HepG2 (cell line): ENCODE results near the gene EVI5. TPM values are rescaled to one million over a fixed set of nuclear protein-coding genes. Genes with fewer than 3 reads are reported as not detected.
A peak's percentile ranks its signal among the peaks of the same experiment; 100 is the strongest.

ENCODE experiments used
- AGO2 ChIP-seq: fragments of 200-400 bp; formaldehyde crosslinking; optimal IDR thresholded peaks from 2 replicates; pipeline ENCODE3; 2017; ENCODE audit warnings: mild to moderate bottlenecking, low read depth, low read length, moderate library complexity
- CCDC6 ChIP-seq: sonication (generic); formaldehyde crosslinking; IDR thresholded peaks from 2 replicates; pipeline ENCODE4 v1.8.1; 2022; ENCODE audit warnings: mild to moderate bottlenecking, missing genetic modification reagents, moderate library complexity
- GATAD2A ChIP-seq: IDR thresholded peaks from 2 replicates; pipeline ENCODE4 v1.6.1; 2016
- HDAC2 ChIP-seq: sonication (generic); formaldehyde crosslinking; IDR thresholded peaks from 2 replicates; pipeline ENCODE4 v1.4.0; 2020; ENCODE audit warnings: missing genetic modification reagents
- HNRNPUL1 ChIP-seq: fragments of 200-400 bp; formaldehyde crosslinking; IDR thresholded peaks from 2 replicates; pipeline ENCODE4 v1.6.1; 2017; ENCODE audit warnings: low read depth, mild to moderate bottlenecking, low read length, moderate library complexity
- HOMEZ ChIP-seq: IDR thresholded peaks from 2 replicates; pipeline ENCODE4 v1.6.1; 2016; ENCODE audit warnings: low read depth
- MEF2D ChIP-seq: sonication (generic); formaldehyde crosslinking; IDR thresholded peaks from 2 replicates; pipeline ENCODE4 v1.5.1; 2020; ENCODE audit warnings: mild to moderate bottlenecking, missing genetic modification reagents
- MXD4 ChIP-seq: IDR thresholded peaks from 2 replicates; pipeline ENCODE4 v1.6.1; 2016; ENCODE audit warnings: mild to moderate bottlenecking, missing biosample characterization, missing genetic modification reagents
- MYNN ChIP-seq: sonication (generic); formaldehyde crosslinking; IDR thresholded peaks from 2 replicates; pipeline ENCODE4 v1.4.0; 2020; ENCODE audit warnings: mild to moderate bottlenecking, low read depth, missing genetic modification reagents
- NFE2L1 ChIP-seq: sonication (generic); formaldehyde crosslinking; IDR thresholded peaks from 2 replicates; pipeline ENCODE4 v1.4.0; 2020; ENCODE audit warnings: missing genetic modification reagents, mild to moderate bottlenecking, borderline replicate concordance
- PATZ1 ChIP-seq: sonication (generic); formaldehyde crosslinking; IDR thresholded peaks from 2 replicates; pipeline ENCODE4 v1.4.0; 2020; ENCODE audit warnings: missing genetic modification reagents
- RBM22 ChIP-seq: fragments of 200-400 bp; formaldehyde crosslinking; optimal IDR thresholded peaks from 2 replicates; pipeline ENCODE3; 2017; ENCODE audit warnings: mild to moderate bottlenecking, low read length, moderate library complexity
- RCOR2 ChIP-seq: IDR thresholded peaks from 2 replicates; pipeline ENCODE4 v1.6.1; 2016; ENCODE audit warnings: missing biosample characterization, missing genetic modification reagents
- SIN3B ChIP-seq: fragments of 150-350 bp; IDR thresholded peaks from 2 replicates; pipeline ENCODE4 v1.6.1; 2014; ENCODE audit warnings: low read length
- SKI ChIP-seq: fragments of 450-650 bp; IDR thresholded peaks from one replicate; pipeline ENCODE4 v1.6.1; 2018; ENCODE audit warnings: mild to moderate bottlenecking; ENCODE audit not compliant: partially characterized antibody
- SNRNP70 ChIP-seq: fragments of 200-400 bp; formaldehyde crosslinking; IDR thresholded peaks from 2 replicates; pipeline ENCODE4 v1.6.1; 2017; ENCODE audit warnings: mild to moderate bottlenecking, low read depth, low read length, moderate library complexity
- TAF1 ChIP-seq: sonication (generic); formaldehyde crosslinking; IDR thresholded peaks from 2 replicates; pipeline ENCODE4 v1.4.0; 2020; ENCODE audit warnings: missing genetic modification reagents
- TCF12 ChIP-seq, 2 experiments: fragments of 450-650 bp in 1 of 2; sonication (generic) in 1 of 2; formaldehyde crosslinking in 1 of 2; IDR thresholded peaks; 2 replicates each; pipeline versions ENCODE4 v1.6.1 to v1.8.0; 2017 to 2022; ENCODE audit warnings: antibody characterized with exemption in 1 of 2, mild to moderate bottlenecking in 1 of 2, missing genetic modification reagents in 1 of 2, moderate library complexity in 1 of 2
- TRIM24 ChIP-seq: sonication (generic); formaldehyde crosslinking; IDR thresholded peaks from 2 replicates; pipeline ENCODE4 v1.8.0; 2022; ENCODE audit warnings: mild to moderate bottlenecking, missing genetic modification reagents
- ZNF138 ChIP-seq: sonication (generic); formaldehyde crosslinking; IDR thresholded peaks from 2 replicates; pipeline ENCODE4 v1.5.0; 2020; ENCODE audit warnings: mild to moderate bottlenecking, low read depth, missing genetic modification reagents
- ZNF281 ChIP-seq: sonication (generic); formaldehyde crosslinking; IDR thresholded peaks from 2 replicates; pipeline ENCODE4 v1.4.0; 2020; ENCODE audit warnings: missing genetic modification reagents, borderline replicate concordance
- ZNF331 ChIP-seq: sonication (generic); formaldehyde crosslinking; IDR thresholded peaks from 2 replicates; pipeline ENCODE4 v1.4.0; 2020; ENCODE audit warnings: missing genetic modification reagents
- ZNF605 ChIP-seq: sonication (generic); formaldehyde crosslinking; IDR thresholded peaks from 2 replicates; pipeline ENCODE4 v1.8.0; 2022; ENCODE audit warnings: mild to moderate bottlenecking, missing genetic modification reagents
- ZNF607 ChIP-seq: sonication (generic); formaldehyde crosslinking; IDR thresholded peaks from 2 replicates; pipeline ENCODE4 v1.5.1; 2020; ENCODE audit warnings: missing genetic modification reagents, mild to moderate bottlenecking, borderline replicate concordance
- ZNF619 ChIP-seq: sonication (generic); formaldehyde crosslinking; IDR thresholded peaks from 2 replicates; pipeline ENCODE4 v1.4.0; 2020; ENCODE audit warnings: mild to moderate bottlenecking, missing genetic modification reagents
- ZNF777 ChIP-seq: sonication (generic); formaldehyde crosslinking; IDR thresholded peaks from 2 replicates; pipeline ENCODE4 v1.4.0; 2020; ENCODE audit warnings: missing genetic modification reagents
- polyA plus RNA-seq, 8 experiments: library from polyadenylated mRNA; depleted of rRNA in 3 of 8; stranded (reverse) in 7 of 8; unstranded in 1 of 8; fragments of >200 nt; fragmentation: Illumina TruSeq in 4 of 8; extraction: Trizol in 4 of 8; gene quantifications; 2 replicates each; pipeline versions ENCODE4 v1.2.1 to v1.2.3, GENCODE V29; 2011 to 2016; ENCODE audit warnings: low read depth in 4 of 8, missing spikeins in 1 of 8, mixed read lengths in 1 of 8; ENCODE audit not compliant: insufficient read depth in 1 of 8
- total RNA-seq, 5 experiments: library from RNA; depleted of rRNA; stranded (reverse); fragments of >200 nt; fragmentation: Illumina TruSeq; extraction: Trizol; gene quantifications; 2 replicates each; pipeline ENCODE4 v1.2.3, GENCODE V29; 2016; ENCODE audit warnings: low read depth in 1 of 5

EVI5 gene
- total and polyA plus RNA-seq, 2 of the 13 experiments (the other 11 are each of a cell fraction or from before 2014, with no cell fraction given), result 4.0 to 12.6 TPM

GRCh38 chr1:92505015-92505692 lies 279.8 kb downstream of the EVI5 start (continued):
- TF ChIP-seq TCF12 (IDR thresholded peaks at IDR 0.05), result no peak
- TF ChIP-seq TCF12 (CRISPR knock-in tag; IDR thresholded peaks at IDR 0.05), result no peak
- 0 out of 2 replicates have a peak, but pooled peaks have one; percentile 27 for TF ChIP-seq ZNF605 (CRISPR knock-in tag)
- peak; percentile 80; the same call in 1 of the 2 replicates for TF ChIP-seq ZNF281 (CRISPR knock-in tag)
- TF ChIP-seq MYNN (CRISPR knock-in tag), result no peak
- TF ChIP-seq SKI, result peak; percentile 49
- peak; percentile 80 for TF ChIP-seq HDAC2
- TF ChIP-seq HOMEZ (CRISPR knock-in tag), result peak; percentile 40; the same call in 1 of the 2 replicates
- TF ChIP-seq ZNF777 (CRISPR knock-in tag), result no peak
- TF ChIP-seq TRIM24 (CRISPR knock-in tag), result peak; percentile 29; the same call in 1 of the 2 replicates
- TF ChIP-seq MEF2D, result no peak
- peak; percentile 56; the same call in 1 of the 2 replicates for TF ChIP-seq ZNF331
- TF ChIP-seq PATZ1 (CRISPR knock-in tag), result peak; percentile 89
- TF ChIP-seq GATAD2A (CRISPR knock-in tag), result no peak; the same call in none of the 2 replicates
- TF ChIP-seq HNRNPUL1, result no peak
- no peak for TF ChIP-seq MXD4 (CRISPR knock-in tag)
- TF ChIP-seq RBM22, result peak; percentile 53
- no peak for TF ChIP-seq SIN3B
- TF ChIP-seq CCDC6, result 0 out of 2 replicates have a peak, but pooled peaks have one; percentile 21
- TF ChIP-seq ZNF607, result no peak; the same call in 1 of the 2 replicates
- no peak for TF ChIP-seq SNRNP70
- TF ChIP-seq ZNF138, result no peak
- TF ChIP-seq AGO2, result no peak
- TF ChIP-seq TAF1, result no peak
- no peak for TF ChIP-seq ZNF619 (CRISPR knock-in tag)
- TF ChIP-seq NFE2L1 (CRISPR knock-in tag), result no peak
- peak; percentile 83 for TF ChIP-seq RCOR2 (CRISPR knock-in tag)
